ENCODE measurements around the gene RPL27A. TPM values are rescaled to one million over a fixed set of nuclear protein-coding genes. Genes with fewer than 3 reads are reported as not detected.

RPL27A gene
- total and polyA plus RNA-seq, 2 donors (not counting 3 experiments of a cell fraction or from before 2014, with no cell fraction given), result 1,303 to 1,363 TPM

DNA sequence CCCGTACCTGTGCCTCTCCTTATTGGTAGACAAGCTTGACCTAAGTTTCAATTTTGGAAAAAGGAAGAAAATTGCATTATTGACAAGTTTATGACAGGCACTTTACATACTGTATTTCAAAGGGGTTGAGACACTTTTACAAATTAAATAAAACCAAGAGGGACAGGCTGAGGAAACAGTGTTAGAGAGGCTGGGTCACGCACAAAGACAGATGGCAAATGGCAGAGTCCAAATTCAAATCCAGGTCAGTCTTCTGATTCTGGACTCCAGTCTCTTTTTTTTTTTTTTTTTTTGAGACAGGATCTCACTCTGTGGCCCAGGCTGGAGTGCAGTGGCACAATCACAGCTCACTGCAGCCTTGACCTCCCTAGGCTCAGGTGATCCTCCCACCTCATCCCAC lies 10.2 kb upstream of the RPL27A start:
- Histone ChIP-seq H3K4me1 (ENCODE audit: control insufficient read depth, extremely low read depth, insufficient read depth, low read length) (peaks cover 18% of the 10 kb centered on the region), H3K4me2 (ENCODE audit: insufficient read depth, low read length) (no peak overlapping the region), H3K27me3 (ENCODE audit: control insufficient read depth in 2 of 2, insufficient read depth in 2 of 2, low read length in 2 of 2) (no peaks in the 10 kb centered on the region), H3K9ac (replicated peaks; ENCODE audit: extremely low read depth, insufficient read depth, low read length) (no peak overlapping the region), H3K27ac (ENCODE audit: insufficient read depth, low read depth, low read length) (peak overlapping the region; percentile 78), H3K9me3 (replicated peaks; ENCODE audit: control insufficient read depth, insufficient read depth, low read length) (no peaks in the 10 kb centered on the region), H3K36me3 (ENCODE audit: control insufficient read depth in 2 of 2, extremely low read depth in 1 of 2, insufficient read depth in 2 of 2, low read length in 2 of 2) (peaks cover 0 to 2% of the 10 kb centered on the region in 2 experiments), H2AFZ (ENCODE audit: low read depth, low read length) (no peak overlapping the region), H3K4me3 (replicated peaks in 1 of 3; ENCODE audit: insufficient read depth in 1 of 3, low read depth in 1 of 3, low read length in 3 of 3) (no peak overlapping the region), H4K20me1 (replicated peaks; ENCODE audit: control insufficient read depth, extremely low read depth, insufficient read depth, low read length) (no peaks in the 10 kb centered on the region), H3K9me1 (replicated peaks; ENCODE audit: control insufficient read depth, extremely low read depth, insufficient read depth, low read length) (no peaks in the 10 kb centered on the region), H3K79me2 (ENCODE audit: control insufficient read depth, insufficient read depth, low read length) (no peaks in the 10 kb centered on the region)
- DNase-seq (ENCODE audit: low read depth, low spot score), result no peak
- FAIRE-seq, result no peak
- POLR2A ChIA-PET, result interaction anchor here (1.1 kb wide), 1 partner anchor 10 kb away, joined by 3 read pairs; the partner anchor contains the start of genes RPL27A and TRIM66
- no peak for TF ChIP-seq MYC (IDR thresholded peaks at IDR 0.05; ENCODE audit: low read depth, low read length)
- TF ChIP-seq POLR2A (IDR thresholded peaks at IDR 0.05; ENCODE audit: low read depth, low read length), result no peak
- TF ChIP-seq POLR2AphosphoS5 (IDR thresholded peaks at IDR 0.05; ENCODE audit: insufficient read depth, low read depth, low read length), result no peak
- TF ChIP-seq GATA2 (IDR thresholded peaks at IDR 0.05; ENCODE audit: insufficient read depth, insufficient read length, low read depth, low read length), result no peak
- TF ChIP-seq, protein P1, sequence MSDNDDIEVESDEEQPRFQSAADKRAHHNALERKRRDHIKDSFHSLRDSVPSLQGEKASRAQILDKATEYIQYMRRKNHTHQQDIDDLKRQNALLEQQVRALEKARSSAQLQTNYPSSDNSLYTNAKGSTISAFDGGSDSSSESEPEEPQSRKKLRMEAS (IDR thresholded peaks at IDR 0.05; ENCODE audit: insufficient read depth, insufficient read length), result no peak
- TF ChIP-seq JUN (IDR thresholded peaks at IDR 0.05; ENCODE audit: borderline replicate concordance, insufficient read depth, insufficient read length, low read depth), result no peak
- no peak for TF ChIP-seq CTCF (IDR thresholded peaks at IDR 0.05; ENCODE audit: extremely low read depth in 1 of 2, insufficient read depth in 1 of 2, low read depth in 1 of 2, low read length in 2 of 2)
- TF ChIP-seq FOS (IDR thresholded peaks at IDR 0.05; ENCODE audit: borderline replicate concordance, insufficient read depth, low read length), result no peak
- no peak for TF ChIP-seq EZH2 (IDR thresholded peaks at IDR 0.05; ENCODE audit: borderline replicate concordance, low read depth, low read length, severe bottlenecking)
- dilution Hi-C loops (cut with MboI; ENCODE audit: extremely low pct_ligation_motif_present, low sequenced_read_pairs), result no loop called here
- intact Hi-C loops (cut with micrococcal nuclease), result no loop called here
- no TSS peak for BruUV-seq (replicated peaks)
- CTCF ChIA-PET, result no interaction called here

All from endothelial cell of umbilical vein (primary cell).